H54 (cell line): ENCODE data around the gene IZUMO2.
"Not testable (repeated sequence)": the region's sequence is repeated elsewhere in the genome, so short reads cannot be mapped to it uniquely, and the experiment has no call there.

Source experiments
- DNase-seq: peaks from one replicate; pipeline ENCODE4 v3.0.0; 2011; ENCODE audit warnings: low spot score, mixed read lengths; ENCODE audit not compliant: insufficient read length
- FAIRE-seq: peaks from 3 replicates; lab custom pipeline; 2011; peaks lifted over from hg19 to GRCh38; lab: Jason Lieb, UNC
- POLR2A ChIP-seq: IDR thresholded peaks from 2 replicates; pipeline ENCODE4 v1.6.1; 2011; ENCODE audit warnings: low read depth, mild to moderate bottlenecking, low read length

Gene IZUMO2

GRCh38 chr19:50174100-50174793 lies 11.2 kb upstream of the IZUMO2 start:
- no peak for FAIRE-seq
- TF ChIP-seq POLR2A, result no peak
- DNase-seq, result no peak

- DNase-seq (no peak), FAIRE-seq (no peak)
- no peak for TF ChIP-seq POLR2A
These were observed 10.0 kb upstream of the IZUMO2 start for GRCh38 chr19:50173127-50173526.

- no peak for TF ChIP-seq POLR2A
- DNase-seq, result no peak
- no peak for FAIRE-seq
These were observed 9.6 kb upstream of the IZUMO2 start for GRCh38 chr19:50172726-50173125.

- DNase-seq, result no peak
- FAIRE-seq, result no peak
- no peak for TF ChIP-seq POLR2A
These were observed 8.7 kb upstream of the IZUMO2 start for GRCh38 chr19:50171752-50172151.

GRCh38 chr19:50167314-50167721 lies 4.2 kb upstream of the IZUMO2 start:
- TF ChIP-seq POLR2A, result no peak
- DNase-seq, result no peak
- FAIRE-seq, result no peak

GRCh38 chr19:50159078-50159477 lies 4.0 kb downstream of the IZUMO2 start:
- FAIRE-seq (no peak), DNase-seq (no peak)
- TF ChIP-seq POLR2A, result no peak

GRCh38 chr19:50158577-50158976 lies 4.5 kb downstream of the IZUMO2 start:
- DNase-seq (no peak), FAIRE-seq (no peak)
- no peak for TF ChIP-seq POLR2A

- no peak for FAIRE-seq
- TF ChIP-seq POLR2A, result no peak
These were observed 7.5 kb downstream of the IZUMO2 start for GRCh38 chr19:50155520-50156109.

GRCh38 chr19:50154529-50154928 lies 8.6 kb downstream of the IZUMO2 start:
- TF ChIP-seq POLR2A, result no peak
- FAIRE-seq, result no peak
- DNase-seq, result no peak

More at GRCh38 chr19:50155520-50156109, 7.5 kb downstream of the IZUMO2 start:
- DNase-seq, result no peak

- no peak for TF ChIP-seq POLR2A
- DNase-seq (peak; percentile 48), FAIRE-seq (no peak)
These were observed 10.5 kb downstream of the IZUMO2 start for GRCh38 chr19:50152578-50152977.

GRCh38 chr19:50148528-50148927 lies 14.6 kb downstream of the IZUMO2 start:
- TF ChIP-seq POLR2A, result no peak
- FAIRE-seq, result no peak
- DNase-seq, result no peak

- peak; percentile 91 for DNase-seq
- peak; percentile 65 for FAIRE-seq
- TF ChIP-seq POLR2A, result peak; percentile 72
These were observed 15.3 kb downstream of the IZUMO2 start for GRCh38 chr19:50147462-50148423.

GRCh38 chr19:50141921-50142320 lies 21.2 kb downstream of the IZUMO2 start:
- FAIRE-seq, DNase-seq: not testable (repeated sequence)

- FAIRE-seq, DNase-seq: not testable (repeated sequence)
These were observed 22.8 kb downstream of the IZUMO2 start for GRCh38 chr19:50140118-50140845.

- not testable (repeated sequence) for FAIRE-seq, DNase-seq
These were observed 26.3 kb downstream of the IZUMO2 start for GRCh38 chr19:50136603-50137365.

- FAIRE-seq, DNase-seq: not testable (repeated sequence)
These were observed 27.1 kb downstream of the IZUMO2 start for GRCh38 chr19:50135856-50136602.
